ENCODE results near the gene ADGRL3.
"Not testable (repeated sequence)": the region's sequence is repeated elsewhere in the genome, so short reads cannot be mapped to it uniquely, and the experiment has no call there.

ADGRL3 gene

DNA sequence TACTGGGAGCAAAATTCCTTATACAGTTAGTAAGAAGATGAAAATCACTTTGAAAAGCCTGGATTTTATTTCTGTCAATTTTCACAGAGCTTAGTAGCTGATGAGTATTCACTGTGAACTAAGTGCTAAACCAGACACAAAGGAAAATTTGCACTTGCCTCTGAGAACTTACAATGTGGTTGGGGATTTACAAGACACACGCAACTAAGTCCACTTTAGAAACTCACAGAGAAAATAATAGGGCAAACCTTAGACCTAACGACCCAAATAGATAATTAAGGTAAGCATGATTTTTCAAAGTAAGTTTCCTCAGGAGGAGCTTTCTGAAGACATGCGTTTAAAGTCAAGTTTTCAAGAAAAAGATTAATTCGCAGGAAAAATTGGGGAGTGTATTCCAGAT lies 708.9 kb downstream of the ADGRL3 start:
- no peak for DNase-seq (ENCODE audit: low read depth)

DNA sequence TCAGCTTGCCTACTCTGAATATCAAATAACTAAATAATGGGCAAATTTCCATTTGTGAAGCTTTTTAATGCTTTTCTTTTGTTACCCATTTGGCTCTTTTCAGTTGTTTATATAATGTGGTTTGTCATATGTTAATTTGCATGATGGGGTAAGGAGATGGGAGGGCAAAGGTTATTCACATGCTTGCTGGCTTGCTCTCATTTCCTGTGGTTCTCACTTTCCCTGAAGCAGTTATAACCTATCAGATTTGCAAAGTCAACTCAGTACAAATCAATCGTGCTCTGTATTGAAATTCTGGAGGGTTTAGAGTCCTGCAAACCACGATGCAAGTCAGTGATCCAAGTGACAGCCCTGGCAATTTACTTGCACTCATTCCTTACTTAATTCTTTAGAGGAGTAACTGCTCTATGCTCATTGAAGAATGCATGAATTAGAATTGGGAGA lies 711.2 kb downstream of the ADGRL3 start:
- no peak for DNase-seq (ENCODE audit: low read depth)

DNA sequence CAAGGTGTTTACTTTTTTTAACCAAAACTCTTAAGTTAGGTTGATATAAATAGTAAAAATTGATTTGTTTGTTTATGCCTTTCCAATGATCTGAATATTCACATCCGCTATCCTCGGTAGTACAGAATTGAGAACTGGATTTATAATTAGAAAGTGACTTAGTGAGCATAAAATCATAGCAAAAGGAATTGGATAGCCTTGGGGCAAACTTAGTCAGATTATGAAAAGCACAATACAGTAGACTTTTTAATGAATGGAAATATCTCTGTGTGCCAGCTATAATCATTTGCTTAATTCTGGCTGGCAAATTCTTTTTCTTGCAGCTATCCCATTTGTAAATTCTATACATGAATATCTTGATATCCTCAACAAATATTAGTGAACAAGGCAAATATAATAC lies 713.5 kb downstream of the ADGRL3 start:
- DNase-seq (ENCODE audit: low read depth), result no peak

GRCh38 chr4:61915501-61915900 lies 715.4 kb downstream of the ADGRL3 start:
- DNase-seq (ENCODE audit: low read depth), result no peak

DNA sequence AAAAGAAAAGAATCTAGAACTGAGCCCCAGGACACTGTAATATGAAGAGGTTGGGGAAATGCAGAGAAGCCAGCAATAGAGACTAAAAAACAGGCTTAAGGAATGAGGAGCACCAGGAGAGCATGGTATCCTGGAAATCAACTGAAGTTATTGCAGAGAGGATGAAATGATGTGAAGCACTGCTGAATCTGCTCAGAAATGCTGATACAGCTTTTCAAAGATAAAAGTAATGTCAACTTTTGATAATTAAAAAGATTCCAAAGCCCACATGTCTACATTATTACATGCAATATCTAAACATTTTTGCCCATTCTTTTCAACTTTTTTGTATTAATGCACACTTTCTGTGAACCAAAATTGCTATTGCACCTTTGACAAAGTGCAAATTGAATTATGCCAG lies 718.4 kb downstream of the ADGRL3 start:
- DNase-seq (ENCODE audit: low read depth), result no peak

- DNase-seq (ENCODE audit: low read depth), result no peak
These were observed 718.9 kb downstream of the ADGRL3 start for GRCh38 chr4:61918987-61919386.

GRCh38 chr4:61919561-61919960 lies 719.4 kb downstream of the ADGRL3 start:
- no peak for DNase-seq (ENCODE audit: low read depth)

GRCh38 chr4:61921920-61922319 lies 721.8 kb downstream of the ADGRL3 start:
- no peak for DNase-seq (ENCODE audit: low read depth)

- no peak for DNase-seq (ENCODE audit: low read depth)
These were observed 722.6 kb downstream of the ADGRL3 start for GRCh38 chr4:61922766-61923165.

GRCh38 chr4:61923179-61923578 lies 723.1 kb downstream of the ADGRL3 start:
- DNase-seq (ENCODE audit: low read depth), result no peak

DNA sequence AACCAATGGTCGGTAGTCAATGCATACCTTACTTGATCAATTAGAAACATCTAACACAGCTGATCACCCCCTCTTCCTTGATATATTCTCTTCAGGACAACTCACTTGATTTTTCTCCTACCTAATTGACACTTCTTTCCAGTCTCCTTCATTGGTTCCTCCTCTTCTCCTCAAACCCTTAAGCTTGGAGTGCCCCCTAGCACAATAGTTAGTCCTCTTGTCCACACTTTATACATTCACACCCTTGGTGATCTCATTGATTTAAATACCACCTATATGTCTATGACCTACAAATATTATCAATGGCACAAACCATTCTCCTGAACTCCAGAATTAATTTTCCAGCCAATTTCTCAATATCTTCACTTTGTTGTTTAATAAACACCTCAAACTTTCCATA lies 724.0 kb downstream of the ADGRL3 start:
- DNase-seq (ENCODE audit: low read depth), result no peak

DNA sequence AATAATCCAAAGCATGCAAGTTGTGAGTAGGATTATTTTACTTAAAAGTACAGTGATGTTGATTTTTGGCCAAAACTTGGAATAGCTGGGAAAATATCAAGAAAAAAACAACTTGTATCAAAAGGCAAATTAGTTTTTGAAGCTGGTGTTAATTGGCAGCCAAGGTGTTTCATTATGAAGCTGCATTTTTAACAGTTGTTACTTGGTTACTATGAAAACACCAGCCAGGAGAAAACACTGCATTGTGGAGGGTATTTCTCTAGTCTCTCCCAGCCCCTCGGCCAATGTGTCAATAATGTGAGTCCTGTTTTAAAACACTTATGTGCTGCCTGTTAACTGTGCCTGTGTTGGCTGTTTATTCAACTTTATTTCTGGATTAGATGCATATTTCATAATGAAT lies 733.4 kb downstream of the ADGRL3 start:
- DNase-seq (ENCODE audit: low read depth), result no peak

- DNase-seq (ENCODE audit: low read depth), result no peak
These were observed 734.1 kb downstream of the ADGRL3 start for GRCh38 chr4:61934198-61934597.

GRCh38 chr4:61938250-61938846 lies 738.2 kb downstream of the ADGRL3 start:
- DNase-seq (ENCODE audit: low read depth), result no peak

DNA sequence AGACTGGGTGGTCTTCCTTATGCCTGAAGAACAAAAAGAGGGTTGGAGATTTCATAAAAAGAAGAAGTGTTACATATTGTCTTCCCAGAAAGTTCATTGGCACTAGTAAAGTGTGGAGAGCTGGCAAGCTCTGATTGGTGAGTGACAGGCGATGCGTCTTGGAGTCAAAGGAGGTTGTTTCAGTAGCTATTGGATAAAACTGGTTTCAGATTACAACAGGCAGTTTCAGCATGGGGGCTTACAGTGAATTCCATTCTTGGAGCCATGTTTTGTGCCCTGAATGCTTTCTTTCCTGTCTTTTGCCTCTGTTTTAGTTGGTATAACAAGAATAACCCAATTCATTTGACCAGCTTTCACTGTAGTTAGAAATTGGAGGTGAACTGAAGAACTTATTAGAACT lies 750.5 kb downstream of the ADGRL3 start:
- DNase-seq (ENCODE audit: low read depth), result no peak

DNA sequence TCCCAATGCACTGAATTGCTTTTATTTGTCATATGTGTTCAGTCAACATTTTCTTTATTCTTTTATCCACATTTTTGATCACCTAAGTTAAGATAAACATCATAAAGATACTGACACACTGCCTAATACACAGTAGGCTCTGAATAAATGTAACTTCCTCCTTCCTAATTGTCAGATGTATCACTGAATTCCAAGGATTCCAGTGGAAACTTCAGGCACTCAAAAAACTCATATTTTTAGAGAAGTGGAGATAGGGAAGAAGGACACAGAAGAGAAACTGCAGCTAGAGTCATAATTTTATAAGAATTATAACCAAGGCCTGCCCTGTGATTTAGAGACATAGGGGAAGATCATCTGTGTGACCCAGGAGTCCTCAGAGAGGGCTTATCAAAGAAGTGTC lies 753.3 kb downstream of the ADGRL3 start:
- DNase-seq (ENCODE audit: low read depth), result no peak

GRCh38 chr4:61958591-61958990 lies 758.5 kb downstream of the ADGRL3 start:
- no peak for DNase-seq (ENCODE audit: low read depth)

GRCh38 chr4:61959087-61959486 lies 759.0 kb downstream of the ADGRL3 start:
- no peak for DNase-seq (ENCODE audit: low read depth)

DNA sequence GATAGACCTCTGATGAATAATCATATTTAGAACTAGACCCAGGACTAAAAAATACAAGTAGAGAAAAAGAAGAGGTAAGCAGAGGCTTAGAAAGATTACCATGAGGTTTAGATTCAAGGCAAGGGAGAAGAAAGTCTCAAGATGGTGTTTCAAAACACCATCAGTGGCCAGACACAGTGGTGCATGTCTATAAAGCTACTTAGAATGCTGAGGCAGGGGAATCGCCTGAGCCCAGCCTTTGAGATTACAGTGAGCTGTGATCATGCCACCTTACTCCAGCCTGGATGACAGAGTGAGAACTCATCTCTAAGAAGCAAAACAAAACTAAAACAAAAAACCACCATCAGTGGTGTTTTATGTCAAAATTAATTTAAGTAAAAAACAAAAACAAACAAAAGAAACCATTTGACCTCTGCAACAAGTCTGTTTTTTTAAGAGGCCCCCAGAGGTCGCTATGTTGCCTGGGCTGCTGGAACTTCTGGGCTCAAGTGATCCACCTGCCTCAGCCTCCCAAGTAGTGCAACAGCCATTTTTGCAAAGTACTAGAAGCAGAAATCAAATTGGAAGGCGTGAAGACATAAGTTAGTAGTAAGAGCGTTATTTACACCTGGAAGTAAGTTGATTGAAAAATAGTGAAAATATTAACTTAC lies 784.3 kb downstream of the ADGRL3 start:
- no peak for DNase-seq (ENCODE audit: low read depth)

DNA sequence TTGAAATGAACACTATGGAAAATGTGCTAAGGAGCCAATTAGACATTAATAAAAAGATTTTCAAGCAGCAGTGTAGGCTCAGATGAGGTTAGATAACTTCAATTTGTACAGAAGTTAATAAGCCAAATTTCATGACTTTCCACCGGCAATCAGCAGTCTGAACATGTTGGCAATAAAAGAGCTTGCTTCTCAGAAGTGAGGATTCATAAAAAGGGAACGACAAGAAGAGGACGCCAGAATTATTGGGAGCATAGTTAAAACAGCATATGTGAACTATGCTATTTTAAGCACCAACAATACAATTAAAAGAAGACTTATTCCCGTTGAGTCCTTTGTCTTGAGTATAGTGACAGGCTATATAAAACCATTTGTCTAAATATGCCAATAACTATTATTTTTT lies 785.3 kb downstream of the ADGRL3 start:
- no peak for DNase-seq (ENCODE audit: low read depth)

- not testable (repeated sequence) for DNase-seq (ENCODE audit: low read depth)
These were observed 786.8 kb downstream of the ADGRL3 start for GRCh38 chr4:61986929-61987328.

GRCh38 chr4:61992351-61992750 lies 792.2 kb downstream of the ADGRL3 start:
- no peak for DNase-seq (ENCODE audit: low read depth)

DNA sequence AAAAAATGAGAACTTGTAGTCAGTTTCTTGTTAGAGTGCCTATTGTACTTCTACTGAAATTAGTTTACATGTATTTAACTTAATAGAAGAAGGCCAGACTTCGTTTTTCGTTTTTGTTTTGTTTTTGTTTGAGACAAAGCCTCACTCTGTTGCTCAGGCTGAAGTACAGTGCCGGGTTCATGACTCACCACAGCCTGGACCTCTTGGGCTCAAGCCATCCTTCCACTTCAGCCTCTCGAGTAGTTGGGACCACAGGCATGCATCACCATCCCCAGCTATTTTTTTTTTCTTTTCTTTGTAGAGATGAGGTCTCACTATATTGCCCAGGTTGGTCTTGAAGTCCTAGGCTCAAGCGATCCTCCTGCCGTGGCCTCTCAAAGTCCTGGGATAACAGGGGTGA lies 793.9 kb downstream of the ADGRL3 start:
- DNase-seq (ENCODE audit: low read depth), result no peak

DNA sequence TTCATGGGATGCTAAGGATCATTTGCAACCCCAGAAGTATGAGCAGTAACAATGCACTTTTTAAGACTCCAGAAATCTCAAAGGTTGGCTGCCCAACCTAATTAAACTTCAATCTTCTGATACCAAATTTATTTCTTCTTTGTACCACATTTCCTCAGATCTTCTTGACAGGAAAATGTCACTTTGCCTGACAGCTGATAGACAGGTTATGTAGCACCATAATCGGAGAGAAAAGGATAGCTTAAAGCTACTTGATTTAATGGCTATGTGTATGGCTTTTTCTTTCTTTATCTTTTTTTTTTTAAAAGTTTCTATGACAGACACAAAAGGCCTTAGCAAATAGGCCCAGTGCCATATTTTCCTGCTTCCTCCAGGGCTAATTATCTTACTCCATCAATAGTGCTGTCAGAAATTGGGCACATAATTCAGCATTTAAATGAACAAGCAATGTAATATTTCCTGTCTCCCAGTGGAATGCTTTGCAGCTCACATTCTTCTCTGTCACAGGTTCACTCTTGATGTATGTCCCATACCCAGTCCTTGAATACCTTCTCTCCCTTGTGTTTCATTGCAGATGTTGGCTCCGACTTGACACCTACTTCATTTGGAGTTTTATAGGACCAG lies 795.7 kb downstream of the ADGRL3 start:
- no peak for DNase-seq (ENCODE audit: low read depth)
